IMR-90 (cell line): ENCODE data around the gene TOR1AIP2. TPM values are rescaled to one million over a fixed set of nuclear protein-coding genes. Genes with fewer than 3 reads are reported as not detected.

Source experiments
- ATAC-seq: fragments of 200-7000 bp; cut with Tn5 transposase; 2 replicates; pipeline ENCODE4 v1.9.1; 2020; ENCODE audit warnings: low read depth, mild to moderate bottlenecking, moderate library complexity
- BruUV-seq: library from RNA; stranded (reverse); fragments of 400-500 nt; replicated peaks from 2 replicates; lab custom pipeline; 2021; lab: Mats Ljungman, UMichigan
- CTCF ChIA-PET: fragments of 300-600 bp; formaldehyde crosslinking; extraction: SDS; loops from one replicate; lab custom pipeline; 2021; ENCODE audit warnings: antibody characterized with exemption; lab: Yijun Ruan, JAX
- POLR2A ChIA-PET: fragments of 300-600 bp; sonication (Branson Sonifier 250); formaldehyde crosslinking; loops from one replicate; lab custom pipeline; 2022; ENCODE audit warnings: antibody characterized with exemption; ENCODE audit not compliant: unreplicated experiment; lab: Charles Lee
- DNase-seq: peaks from one replicate; pipeline ENCODE4 v3.0.0; 2013
- H2AFZ ChIP-seq: replicated peaks from 2 replicates; pipeline ENCODE3; 2013; ENCODE audit warnings: low read length, mild to moderate bottlenecking; ENCODE audit not compliant: poor library complexity
- H2AK5ac ChIP-seq: 2 replicates; pipeline ENCODE4 v1.6.1; 2013; ENCODE audit warnings: low read depth, low read length, inconsistent platforms
- H2AK9ac ChIP-seq: replicated peaks from 2 replicates; pipeline ENCODE3; 2013; ENCODE audit warnings: mild to moderate bottlenecking, low read depth, low read length, moderate library complexity; ENCODE audit not compliant: poor library complexity
- H2BK120ac ChIP-seq: 2 replicates; pipeline ENCODE4 v1.6.1; 2013; ENCODE audit warnings: low read depth, low read length, inconsistent platforms
- H2BK15ac ChIP-seq: 3 replicates; pipeline ENCODE4 v1.6.1; 2013; ENCODE audit warnings: low read depth, low read length, inconsistent platforms
- H2BK20ac ChIP-seq: 2 replicates; pipeline ENCODE4 v1.6.1; 2013; ENCODE audit warnings: low read depth, mild to moderate bottlenecking, inconsistent platforms, low read length, moderate library complexity
- H2BK5ac ChIP-seq: 2 replicates; pipeline ENCODE4 v1.6.1; 2013; ENCODE audit warnings: mild to moderate bottlenecking, low read depth, low read length, inconsistent platforms; ENCODE audit not compliant: poor library complexity, severe bottlenecking
- H3K14ac ChIP-seq: replicated peaks from 2 replicates; pipeline ENCODE4 v1.6.1; 2013; ENCODE audit warnings: low read depth, low read length, inconsistent platforms
- H3K18ac ChIP-seq: 2 replicates; pipeline ENCODE4 v1.6.1; 2013; ENCODE audit warnings: low read depth, low read length, control low read depth
- H3K23ac ChIP-seq: 2 replicates; pipeline ENCODE4 v1.6.1; 2013; ENCODE audit warnings: low read depth, low read length, inconsistent platforms
- H3K27ac ChIP-seq: 2 replicates; pipeline ENCODE4 v1.5.1; 2013; ENCODE audit warnings: mild to moderate bottlenecking, control low read depth, low read length; ENCODE audit not compliant: insufficient read depth
- H3K27me3 ChIP-seq: 2 replicates; pipeline ENCODE4 v1.6.1; 2013; ENCODE audit warnings: low read length; ENCODE audit not compliant: control insufficient read depth, insufficient read depth
- H3K36me3 ChIP-seq: 2 replicates; pipeline ENCODE4 v1.6.1; 2013; ENCODE audit warnings: low read length, mixed read lengths; ENCODE audit not compliant: control insufficient read depth, insufficient read depth
- H3K4ac ChIP-seq: 2 replicates; pipeline ENCODE4 v1.6.1; 2013; ENCODE audit warnings: low read depth, low read length, inconsistent platforms
- H3K4me1 ChIP-seq: 2 replicates; pipeline ENCODE4 v1.6.1; 2013; ENCODE audit warnings: low read length, mixed read lengths; ENCODE audit not compliant: control insufficient read depth, insufficient read depth
- H3K4me2 ChIP-seq: 2 replicates; pipeline ENCODE4 v1.6.1; 2013; ENCODE audit warnings: low read depth, mild to moderate bottlenecking, control low read depth, low read length, moderate library complexity
- H3K4me3 ChIP-seq: 2 replicates; pipeline ENCODE4 v1.5.1; 2013; ENCODE audit warnings: low read depth, mild to moderate bottlenecking, control low read depth, low read length, moderate library complexity; ENCODE audit not compliant: insufficient read depth
- H3K56ac ChIP-seq: 2 replicates; pipeline ENCODE4 v1.6.1; 2013; ENCODE audit warnings: low read length, inconsistent platforms; ENCODE audit not compliant: insufficient read depth; ENCODE audit errors: extremely low read depth
- H3K79me1 ChIP-seq, 2 experiments: 2 replicates each; pipeline ENCODE4 v1.6.1; 2013; ENCODE audit warnings: low read length in 2 of 2, inconsistent platforms in 1 of 2, low read depth in 1 of 2
- H3K9ac ChIP-seq: 2 replicates; pipeline ENCODE4 v1.6.1; 2013; ENCODE audit warnings: low read depth, low read length, control low read depth
- H3K9me1 ChIP-seq: 2 replicates; pipeline ENCODE4 v1.6.1; 2013; ENCODE audit warnings: low read length, inconsistent platforms; ENCODE audit not compliant: insufficient read depth
- H3K9me3 ChIP-seq: 2 replicates; pipeline ENCODE4 v1.6.1; 2013; ENCODE audit warnings: low read length; ENCODE audit not compliant: control insufficient read depth, insufficient read depth
- H4K20me1 ChIP-seq: 2 replicates; pipeline ENCODE4 v1.6.1; 2013; ENCODE audit warnings: low read length, inconsistent platforms; ENCODE audit not compliant: insufficient read depth
- H4K5ac ChIP-seq: 2 replicates; pipeline ENCODE4 v1.6.1; 2013; ENCODE audit warnings: mild to moderate bottlenecking, low read depth, low read length, control low read depth
- H4K8ac ChIP-seq, 2 experiments: 2 replicates each; pipeline ENCODE4 v1.6.1; 2013; ENCODE audit warnings: low read depth in 2 of 2, low read length in 2 of 2, control low read depth in 1 of 2, inconsistent platforms in 1 of 2
- H4K91ac ChIP-seq: 2 replicates; pipeline ENCODE4 v1.6.1; 2013; ENCODE audit warnings: low read depth, low read length, inconsistent platforms; ENCODE audit not compliant: insufficient read depth
- NFE2L2 ChIP-seq: fragments of 150-350 bp; IDR thresholded peaks from 2 replicates; pipeline ENCODE4 v1.6.1; 2016; ENCODE audit warnings: low read depth, mild to moderate bottlenecking, low read length
- RAD21 ChIP-seq: IDR thresholded peaks from 2 replicates; pipeline ENCODE4 v1.6.1; 2012; ENCODE audit warnings: low read length, improper control_type of control experiment
- RCOR1 ChIP-seq: IDR thresholded peaks from 2 replicates; pipeline ENCODE4 v1.6.1; 2012; ENCODE audit warnings: mild to moderate bottlenecking, low read length, improper control_type of control experiment; ENCODE audit not compliant: insufficient replicate concordance
- SMC3 ChIP-seq: fragments of 150-350 bp; IDR thresholded peaks from 2 replicates; pipeline ENCODE4 v1.6.1; 2016; ENCODE audit warnings: low read depth, mild to moderate bottlenecking, antibody characterized with exemption, low read length, moderate library complexity
- WGBS, 2 experiments: methylation state at CpG; one replicate each; pipeline versions ENCODE4 v1.1.5 to v1.1.7; 2013; ENCODE audit warnings: missing lambda C conversion rate in 2 of 2; ENCODE audit not compliant: insufficient read length in 1 of 2; ENCODE audit errors: extremely low coverage in 2 of 2; 5-methylcytosine and 5-hydroxymethylcytosine counted together
- dilution Hi-C: fragments of 300-500 bp; cut with HindIII; formaldehyde crosslinking; loops from one replicate; pipeline ENCODE4 v1.14.3; 2018; ENCODE audit warnings: low sequenced_read_pairs; ENCODE audit not compliant: unreplicated experiment
- in situ Hi-C: fragments of 300-500 bp; cut with MboI; formaldehyde crosslinking; loops from 3 replicates; pipeline ENCODE4 v1.14.3; 2019; ENCODE audit warnings: low sequenced_read_pairs, inconsistent platforms, mixed read lengths
- intact Hi-C: fragments of 100-400 bp; cut with micrococcal nuclease; formaldehyde crosslinking; loops from 2 replicates; pipeline ENCODE4 v1.10.0; 2022
- polyA plus RNA-seq, 3 experiments: library from polyadenylated mRNA; depleted of rRNA; stranded (reverse); fragments of >200 nt; gene quantifications; 2 replicates each; pipeline ENCODE4 v1.2.3, GENCODE V29; 2012; ENCODE audit warnings: low replicate concordance in 1 of 3
- total RNA-seq: library from RNA; depleted of rRNA; stranded (reverse); fragments of >200 nt; gene quantifications from 2 replicates; pipeline ENCODE4 v1.2.3, GENCODE V29; 2012
- TF ChIP-seq, protein P1 (sequence below): conservative IDR thresholded peaks from 2 replicates; pipeline ENCODE4 v1.5.1; 2012; ENCODE audit warnings: mild to moderate bottlenecking, low read depth, low read length, improper control_type of control experiment

Gene TOR1AIP2
- total and polyA plus RNA-seq, 2 of the 4 experiments (the other 2 are of a cell fraction) = 20.7 to 85.0 TPM

DNA sequence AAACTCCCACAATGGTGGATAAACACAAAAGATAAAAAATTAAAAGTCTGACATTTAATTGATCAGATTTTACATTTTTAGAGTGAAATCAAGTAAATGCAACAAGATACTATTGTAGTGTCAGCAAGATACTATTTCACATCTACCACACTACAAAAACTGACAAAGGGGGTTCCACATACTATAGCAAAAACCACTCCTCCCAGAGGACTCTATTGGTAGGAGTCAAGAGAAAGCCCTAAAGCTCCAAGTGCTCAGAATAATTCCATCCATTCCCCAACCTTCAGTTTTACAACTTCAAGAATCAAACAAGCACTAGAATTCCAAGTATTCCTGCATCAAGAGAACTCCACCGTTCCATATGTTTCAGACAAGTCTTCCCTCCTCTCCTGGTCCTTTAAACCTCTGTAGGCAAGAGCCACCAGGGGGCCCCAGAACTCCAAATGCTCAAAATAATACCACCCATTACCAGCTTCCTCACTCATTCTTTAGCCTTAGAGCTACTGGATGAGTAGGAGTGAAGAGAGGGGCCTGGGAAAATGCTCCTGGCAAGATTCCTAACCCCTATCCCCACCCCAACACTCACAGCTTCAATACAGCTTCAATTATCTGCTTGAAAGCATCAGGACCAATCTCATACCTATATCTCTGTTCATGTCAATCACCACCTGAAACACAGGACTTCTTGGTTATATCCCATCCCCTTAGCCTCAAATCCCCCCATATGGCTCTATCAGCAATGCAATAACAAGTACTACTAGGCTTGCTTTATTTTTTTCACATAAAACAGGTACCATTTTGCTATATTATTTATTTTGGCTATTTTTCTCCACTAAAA is 9.9 kb downstream of the TOR1AIP2 start:
- no peak overlapping the region for H3K18ac ChIP-seq
- TF ChIP-seq, protein P1, sequence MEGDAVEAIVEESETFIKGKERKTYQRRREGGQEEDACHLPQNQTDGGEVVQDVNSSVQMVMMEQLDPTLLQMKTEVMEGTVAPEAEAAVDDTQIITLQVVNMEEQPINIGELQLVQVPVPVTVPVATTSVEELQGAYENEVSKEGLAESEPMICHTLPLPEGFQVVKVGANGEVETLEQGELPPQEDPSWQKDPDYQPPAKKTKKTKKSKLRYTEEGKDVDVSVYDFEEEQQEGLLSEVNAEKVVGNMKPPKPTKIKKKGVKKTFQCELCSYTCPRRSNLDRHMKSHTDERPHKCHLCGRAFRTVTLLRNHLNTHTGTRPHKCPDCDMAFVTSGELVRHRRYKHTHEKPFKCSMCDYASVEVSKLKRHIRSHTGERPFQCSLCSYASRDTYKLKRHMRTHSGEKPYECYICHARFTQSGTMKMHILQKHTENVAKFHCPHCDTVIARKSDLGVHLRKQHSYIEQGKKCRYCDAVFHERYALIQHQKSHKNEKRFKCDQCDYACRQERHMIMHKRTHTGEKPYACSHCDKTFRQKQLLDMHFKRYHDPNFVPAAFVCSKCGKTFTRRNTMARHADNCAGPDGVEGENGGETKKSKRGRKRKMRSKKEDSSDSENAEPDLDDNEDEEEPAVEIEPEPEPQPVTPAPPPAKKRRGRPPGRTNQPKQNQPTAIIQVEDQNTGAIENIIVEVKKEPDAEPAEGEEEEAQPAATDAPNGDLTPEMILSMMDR = peak; percentile 74
- TF ChIP-seq NFE2L2 = no peak
- TF ChIP-seq RAD21 = peak; percentile 61
- peak; percentile 70 for TF ChIP-seq SMC3
- TF ChIP-seq RCOR1 = no peak
- H2BK5ac ChIP-seq = no peak overlapping the region
- no peak overlapping the region for H2AFZ ChIP-seq
- no peak overlapping the region for H2BK20ac ChIP-seq
- dilution Hi-C loops (no loop called here), intact Hi-C loops (loop anchor here (1.0 to 5.0 kb wide), 3 partner anchors 161 to 312 kb away; no protein-coding TSS in a partner anchor), in situ Hi-C loops (loop anchor here (25.0 kb wide), 1 partner anchor 545 kb away; no protein-coding TSS in a partner anchor)
- no peaks in the 10 kb centered on the region for H3K27me3 ChIP-seq
- H4K8ac ChIP-seq = no peak overlapping the region
- no peak overlapping the region for H4K91ac ChIP-seq
- peak; percentile 50 for DNase-seq
- no peak overlapping the region for H3K9ac ChIP-seq
- peaks cover 31 to 53% of the 10 kb centered on the region in 2 experiments for H3K79me1 ChIP-seq
- no peaks in the 10 kb centered on the region; the same call in 1 of the 2 replicates for H3K4me1 ChIP-seq
- no peak overlapping the region for H3K4me3 ChIP-seq
- H3K36me3 ChIP-seq = peaks cover 31% of the 10 kb centered on the region
- H3K9me1 ChIP-seq = peaks cover 4% of the 10 kb centered on the region; the same call in 1 of the 2 replicates
- no peak overlapping the region for H2AK9ac ChIP-seq
- H3K9me3 ChIP-seq = no peaks in the 10 kb centered on the region
- no TSS peak for BruUV-seq
- no peak overlapping the region; the same call in 1 of the 2 replicates for H3K56ac ChIP-seq
- no peak overlapping the region for H2AK5ac ChIP-seq
- no peak overlapping the region for H2BK120ac ChIP-seq
- no peak overlapping the region for H3K4ac ChIP-seq
- H2BK15ac ChIP-seq = no peak overlapping the region
- ATAC-seq = peak; percentile 93
- H3K4me2 ChIP-seq = no peak overlapping the region
- ChIA-PET POLR2A (no interaction called here), CTCF (interaction anchor here (0.6 to 1.5 kb wide), 9 partner anchors 9 to 297 kb away, joined by 3 to 5 read pairs (median 4); partner anchors contain the start of genes CEP350 and TOR1AIP1)
- no peak overlapping the region for H3K23ac ChIP-seq
- no CpG with 5 or more reads among the region's 1 CpG for WGBS, 2 experiments
- H4K5ac ChIP-seq = no peak overlapping the region
- peaks cover 42% of the 10 kb centered on the region for H4K20me1 ChIP-seq
- no peak overlapping the region for H3K14ac ChIP-seq
- H3K27ac ChIP-seq = no peak overlapping the region
